Activated naive CD8-positive, alpha-beta T cell (primary cell): ENCODE data around the gene ELOVL5.

Experiments
- H3K27ac Mint-ChIP-seq: one replicate; pipeline ENCODE4 v1.8.0; 2021; ENCODE audit warnings: mixed read lengths
- H3K27me3 Mint-ChIP-seq: one replicate; pipeline ENCODE4 v1.8.0; 2021; ENCODE audit warnings: mixed read lengths
- H3K36me3 Mint-ChIP-seq: one replicate; pipeline ENCODE4 v1.8.0; 2021; ENCODE audit warnings: mixed read lengths
- H3K4me1 Mint-ChIP-seq: one replicate; pipeline ENCODE4 v1.8.0; 2021; ENCODE audit warnings: low read depth, mixed read lengths
- H3K4me3 Mint-ChIP-seq: one replicate; pipeline ENCODE4 v1.8.0; 2021; ENCODE audit warnings: mild to moderate bottlenecking, mixed read lengths
- H3K9me3 Mint-ChIP-seq: one replicate; pipeline ENCODE4 v1.8.0; 2021; ENCODE audit warnings: low read depth, mixed read lengths

The ELOVL5 gene

GRCh38 chr6:53241938-53242337 lies 106.8 kb downstream of the ELOVL5 start:
- Mint-ChIP-seq H3K4me3 (no peak overlapping the region), H3K27me3 (no peaks in the 10 kb centered on the region), H3K4me1 (peaks cover 28% of the 10 kb centered on the region), H3K36me3 (peaks cover 13% of the 10 kb centered on the region), H3K27ac (no peak overlapping the region), H3K9me3 (no peaks in the 10 kb centered on the region)

GRCh38 chr6:53240761-53241160 lies 108.0 kb downstream of the ELOVL5 start:
- Mint-ChIP-seq H3K36me3 (peaks cover 13% of the 10 kb centered on the region), H3K27me3 (no peaks in the 10 kb centered on the region), H3K9me3 (no peaks in the 10 kb centered on the region), H3K4me1 (peaks cover 35% of the 10 kb centered on the region), H3K27ac (no peak overlapping the region), H3K4me3 (no peak overlapping the region)

- Mint-ChIP-seq H3K4me1 (peaks cover 35% of the 10 kb centered on the region), H3K27me3 (no peaks in the 10 kb centered on the region), H3K36me3 (peaks cover 13% of the 10 kb centered on the region), H3K27ac (no peak overlapping the region), H3K9me3 (no peaks in the 10 kb centered on the region), H3K4me3 (no peak overlapping the region)
Observed at GRCh38 chr6:53240139-53240538, 108.6 kb downstream of the ELOVL5 start.

- H3K4me1 Mint-ChIP-seq = peaks cover 33% of the 10 kb centered on the region
- H3K9me3 Mint-ChIP-seq = no peaks in the 10 kb centered on the region
- no peaks in the 10 kb centered on the region for H3K27me3 Mint-ChIP-seq
- no peak overlapping the region for H3K27ac Mint-ChIP-seq
- no peak overlapping the region for H3K4me3 Mint-ChIP-seq
- H3K36me3 Mint-ChIP-seq = peaks cover 13% of the 10 kb centered on the region
Observed at GRCh38 chr6:53239526-53239925, 109.2 kb downstream of the ELOVL5 start.

GRCh38 chr6:53238311-53238710 lies 110.4 kb downstream of the ELOVL5 start:
- H3K9me3 Mint-ChIP-seq = no peaks in the 10 kb centered on the region
- H3K36me3 Mint-ChIP-seq = peaks cover 9% of the 10 kb centered on the region
- no peak overlapping the region for H3K4me3 Mint-ChIP-seq
- peaks cover 33% of the 10 kb centered on the region for H3K4me1 Mint-ChIP-seq
- H3K27me3 Mint-ChIP-seq = no peaks in the 10 kb centered on the region
- no peak overlapping the region for H3K27ac Mint-ChIP-seq

GRCh38 chr6:53236241-53236640 lies 112.5 kb downstream of the ELOVL5 start:
- H3K9me3 Mint-ChIP-seq = no peaks in the 10 kb centered on the region
- peaks cover 9% of the 10 kb centered on the region for H3K36me3 Mint-ChIP-seq
- H3K4me3 Mint-ChIP-seq = no peak overlapping the region
- H3K4me1 Mint-ChIP-seq = peaks cover 28% of the 10 kb centered on the region
- no peaks in the 10 kb centered on the region for H3K27me3 Mint-ChIP-seq
- peak overlapping the region; percentile 5 for H3K27ac Mint-ChIP-seq

GRCh38 chr6:53235508-53235907 lies 113.2 kb downstream of the ELOVL5 start:
- H3K4me1 Mint-ChIP-seq = peaks cover 21% of the 10 kb centered on the region
- no peaks in the 10 kb centered on the region for H3K27me3 Mint-ChIP-seq
- H3K9me3 Mint-ChIP-seq = no peaks in the 10 kb centered on the region
- H3K4me3 Mint-ChIP-seq = no peak overlapping the region
- peaks cover 6% of the 10 kb centered on the region for H3K36me3 Mint-ChIP-seq
- no peak overlapping the region for H3K27ac Mint-ChIP-seq

- H3K36me3 Mint-ChIP-seq = no peaks in the 10 kb centered on the region
- no peaks in the 10 kb centered on the region for H3K27me3 Mint-ChIP-seq
- H3K27ac Mint-ChIP-seq = no peak overlapping the region
- no peaks in the 10 kb centered on the region for H3K9me3 Mint-ChIP-seq
- no peak overlapping the region for H3K4me3 Mint-ChIP-seq
- H3K4me1 Mint-ChIP-seq = peaks cover 12% of the 10 kb centered on the region
Observed at GRCh38 chr6:53233309-53233708, 115.4 kb downstream of the ELOVL5 start.

- Mint-ChIP-seq H3K27me3 (no peaks in the 10 kb centered on the region), H3K9me3 (no peaks in the 10 kb centered on the region), H3K36me3 (no peaks in the 10 kb centered on the region), H3K4me1 (peaks cover 5% of the 10 kb centered on the region), H3K27ac (no peak overlapping the region), H3K4me3 (no peak overlapping the region)
Observed at GRCh38 chr6:53230775-53231467, 117.8 kb downstream of the ELOVL5 start.

GRCh38 chr6:53227847-53228246 lies 120.9 kb downstream of the ELOVL5 start:
- H3K4me1 Mint-ChIP-seq = peaks cover 5% of the 10 kb centered on the region
- peaks cover 3% of the 10 kb centered on the region for H3K36me3 Mint-ChIP-seq
- H3K9me3 Mint-ChIP-seq = no peaks in the 10 kb centered on the region
- no peak overlapping the region for H3K4me3 Mint-ChIP-seq
- no peaks in the 10 kb centered on the region for H3K27me3 Mint-ChIP-seq
- H3K27ac Mint-ChIP-seq = no peak overlapping the region

GRCh38 chr6:53220605-53221004 lies 128.1 kb downstream of the ELOVL5 start:
- no peaks in the 10 kb centered on the region for H3K9me3 Mint-ChIP-seq
- no peaks in the 10 kb centered on the region for H3K27me3 Mint-ChIP-seq
- no peak overlapping the region for H3K27ac Mint-ChIP-seq
- peaks cover 9% of the 10 kb centered on the region for H3K4me1 Mint-ChIP-seq
- peaks cover 9% of the 10 kb centered on the region for H3K36me3 Mint-ChIP-seq
- no peak overlapping the region for H3K4me3 Mint-ChIP-seq
